ENCODE data around the gene LTC4S.

GRCh38 chr5:179772351-179772750 lies 21.4 kb upstream of the LTC4S start:
- TF ChIP-seq POLR2AphosphoS5 (IDR thresholded peaks at IDR 0.05) (no peak), CTCF (IDR thresholded peaks at IDR 0.05; ENCODE audit: poor library complexity, severe bottlenecking) (no peak), TAF1 (IDR thresholded peaks at IDR 0.05; ENCODE audit: low read depth) (no peak), SMC3 (conservative IDR thresholded peaks at IDR 0.05; ENCODE audit: poor library complexity) (no peak), REST (IDR thresholded peaks at IDR 0.05; ENCODE audit: borderline replicate concordance) (no peak), RAD21 (conservative IDR thresholded peaks at IDR 0.05) (no peak), MXI1 (conservative IDR thresholded peaks at IDR 0.05; ENCODE audit: poor library complexity, severe bottlenecking) (no peak)

Data from neural cell (in vitro differentiated cells).